GM18505 (cell line): Measurements from ENCODE around the gene PCNX1.

Source experiments
- ATAC-seq: cut with Tn5 transposase; IDR thresholded peaks from one replicate; pipeline ENCODE4 v1.9.1; 2021; ENCODE audit not compliant: unreplicated experiment
- POLR2A ChIP-seq: IDR thresholded peaks from 4 replicates; pipeline ENCODE4 v1.6.1; 2011; ENCODE audit warnings: borderline replicate concordance; ENCODE audit not compliant: insufficient read depth, insufficient read length; ENCODE audit errors: extremely low read depth

Gene PCNX1

DNA sequence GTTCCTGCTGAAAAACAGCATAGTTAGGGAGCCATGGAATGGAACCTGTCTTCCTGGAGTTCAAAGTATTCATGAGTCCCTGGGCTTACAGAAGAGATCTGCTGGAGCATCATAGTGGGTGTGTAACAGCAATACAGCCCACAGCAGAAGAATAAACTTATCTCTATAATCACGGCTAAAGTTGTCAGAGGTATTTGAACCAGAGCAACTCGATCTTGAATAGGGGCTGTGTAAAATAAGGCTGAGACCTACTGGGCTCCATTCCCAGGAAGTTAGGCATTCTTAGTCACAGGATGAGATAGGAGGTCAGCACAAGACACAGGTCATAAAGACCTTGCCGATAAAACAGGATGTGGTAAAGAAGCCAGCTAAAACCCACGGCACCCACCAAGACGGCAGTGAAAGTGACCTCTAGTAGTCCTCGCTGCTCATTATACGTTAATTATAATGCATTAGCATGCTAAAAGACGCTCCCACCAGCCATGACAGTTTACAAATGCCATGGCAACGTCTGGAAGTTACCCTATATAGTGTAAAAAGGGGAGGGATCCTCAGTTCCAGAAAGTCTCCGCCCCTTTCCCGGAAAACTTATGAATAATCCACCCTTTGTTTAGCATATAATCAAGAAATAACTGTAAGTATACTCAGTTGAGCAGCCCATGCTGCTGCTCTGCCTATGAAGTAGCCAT lies 223.4 kb downstream of the PCNX1 start:
- ATAC-seq = no peak
- TF ChIP-seq POLR2A = no peak

DNA sequence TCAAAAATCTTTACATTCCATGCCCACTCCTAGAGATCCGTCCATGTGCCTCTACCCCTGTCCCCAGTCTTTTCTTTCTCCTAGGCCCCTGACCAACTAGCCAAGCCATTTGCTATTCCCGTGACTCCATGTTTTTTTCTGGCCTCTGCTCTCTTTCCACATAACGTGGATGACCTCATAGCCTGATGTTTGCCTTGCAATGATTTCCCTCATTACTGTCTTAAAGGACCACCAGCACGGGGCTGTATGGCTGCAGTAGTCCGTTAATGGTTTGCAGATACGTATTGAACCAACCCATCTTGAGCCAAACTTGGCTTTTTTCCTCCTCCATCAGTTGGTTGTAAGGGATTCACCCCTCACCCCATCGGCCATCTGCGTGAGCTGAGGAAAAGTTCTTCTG lies 226.0 kb downstream of the PCNX1 start:
- no peak for ATAC-seq
- no peak for TF ChIP-seq POLR2A

DNA sequence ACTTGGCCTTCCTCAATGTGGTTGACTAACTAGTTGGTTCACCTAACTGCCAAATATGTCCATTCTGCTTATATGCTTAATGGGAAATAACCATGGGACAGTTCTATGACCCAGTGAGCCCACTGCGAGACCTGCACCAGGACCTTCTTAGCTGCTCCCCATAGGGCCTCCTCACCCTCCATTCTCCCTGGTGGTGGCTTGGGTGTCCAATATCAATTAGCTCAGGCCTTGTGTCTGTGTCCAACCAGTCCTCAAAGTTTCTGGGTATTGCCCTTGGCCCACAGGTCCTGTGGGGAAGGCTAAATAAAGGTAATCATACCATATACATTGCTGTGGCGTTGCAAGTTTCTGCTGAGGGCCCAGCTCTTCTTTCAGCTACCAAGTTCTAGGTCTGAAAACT lies 228.2 kb downstream of the PCNX1 start:
- ATAC-seq = no peak

DNA sequence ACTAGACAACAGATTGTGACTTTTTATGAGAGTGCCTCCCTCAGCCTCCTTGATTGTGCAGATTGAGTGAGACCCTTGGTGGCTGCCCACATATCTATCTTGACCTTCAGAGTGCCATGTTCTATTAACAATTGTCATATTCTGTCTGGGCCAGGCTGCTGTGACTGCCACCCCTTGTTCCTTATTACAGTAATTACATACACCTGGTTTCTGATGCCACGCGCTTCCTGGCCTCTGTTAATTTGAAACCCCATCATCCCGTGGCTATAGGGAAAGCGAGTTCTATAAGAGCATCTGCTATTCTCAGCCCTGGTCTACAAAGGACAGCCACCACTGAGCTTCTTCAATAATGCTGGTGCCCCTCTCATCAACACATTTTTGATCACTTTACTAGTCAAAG lies 228.7 kb downstream of the PCNX1 start:
- TF ChIP-seq POLR2A = no peak
- no peak for ATAC-seq

More for the DNA sequence above, 228.2 kb downstream of the PCNX1 start:
- no peak for TF ChIP-seq POLR2A

DNA sequence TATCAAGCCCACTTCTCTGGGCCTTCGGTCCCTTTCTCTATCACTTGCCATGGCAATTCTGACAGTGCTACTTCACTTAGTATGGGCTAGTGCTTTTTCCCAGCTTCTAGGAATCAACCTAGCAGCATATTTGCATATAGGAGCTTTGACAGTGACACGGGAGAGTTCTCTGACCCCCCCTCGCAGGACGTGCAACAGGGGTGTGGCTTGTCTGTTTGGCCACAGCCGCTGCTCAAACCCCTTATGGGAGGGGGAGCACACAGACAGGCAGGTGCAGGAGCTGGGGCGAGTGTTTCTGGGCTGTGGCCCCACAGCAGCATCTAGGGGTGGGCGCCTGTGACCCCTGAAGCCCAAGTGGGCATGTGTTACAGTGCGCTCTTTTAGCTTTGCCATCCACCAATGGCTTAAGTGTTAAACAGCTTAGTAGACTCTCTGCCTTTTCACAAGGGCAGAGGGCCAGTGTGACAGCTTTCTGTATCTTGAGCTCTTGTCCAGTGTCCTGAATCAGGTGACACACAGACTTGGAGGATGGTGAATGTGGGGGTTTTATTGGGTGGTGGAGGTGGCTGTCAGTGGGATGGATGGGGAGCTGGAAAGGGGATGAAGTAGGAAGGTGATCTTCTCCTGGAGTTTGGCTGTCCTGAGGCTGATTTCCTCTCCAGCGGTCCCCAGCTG lies 229.3 kb downstream of the PCNX1 start:
- no peak for ATAC-seq

DNA sequence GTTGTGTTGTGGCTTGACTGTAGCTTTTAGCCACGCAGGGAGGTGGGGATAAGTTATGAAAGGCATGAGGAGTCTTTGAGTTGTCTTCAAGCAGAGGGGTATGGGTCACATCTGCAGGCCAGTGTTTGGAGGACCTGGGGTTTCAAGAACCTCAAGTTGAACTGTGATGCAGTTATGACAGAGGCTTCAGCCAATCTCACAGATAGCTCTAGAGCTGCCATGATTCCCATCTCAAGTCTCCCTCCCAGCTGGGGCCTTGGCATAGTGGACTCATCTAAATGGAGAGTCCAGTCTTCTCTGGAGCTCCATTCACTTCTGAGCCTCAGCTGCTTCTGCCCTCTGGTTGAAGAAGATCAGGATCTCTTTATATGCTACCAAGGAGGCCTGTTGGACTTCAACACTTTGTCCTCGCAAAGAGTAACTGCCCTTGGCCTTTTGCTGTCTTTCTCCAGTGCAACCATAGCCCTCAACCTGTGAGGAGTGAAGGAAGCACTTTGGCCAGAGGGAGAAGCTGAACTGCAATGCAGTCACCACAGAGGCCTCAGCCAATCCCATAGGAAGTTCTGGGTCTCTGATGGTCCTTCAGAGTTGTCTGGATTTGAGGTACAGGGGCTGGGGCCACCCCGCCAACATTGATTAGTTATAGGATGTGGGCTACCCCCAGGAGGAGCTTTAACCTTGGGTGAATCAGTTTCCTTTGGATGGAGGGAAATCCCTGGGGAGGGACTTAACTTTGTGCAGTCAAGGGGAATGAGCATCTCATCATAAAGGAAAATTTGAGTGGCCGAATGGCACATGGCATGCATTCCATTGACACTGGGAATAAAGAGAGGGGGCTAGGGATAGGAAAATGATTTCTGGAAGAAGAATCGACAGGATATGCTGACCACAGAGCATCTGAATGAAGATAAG lies 230.5 kb downstream of the PCNX1 start:
- TF ChIP-seq POLR2A = no peak

More for the DNA sequence above, 229.3 kb downstream of the PCNX1 start:
- TF ChIP-seq POLR2A = no peak

DNA sequence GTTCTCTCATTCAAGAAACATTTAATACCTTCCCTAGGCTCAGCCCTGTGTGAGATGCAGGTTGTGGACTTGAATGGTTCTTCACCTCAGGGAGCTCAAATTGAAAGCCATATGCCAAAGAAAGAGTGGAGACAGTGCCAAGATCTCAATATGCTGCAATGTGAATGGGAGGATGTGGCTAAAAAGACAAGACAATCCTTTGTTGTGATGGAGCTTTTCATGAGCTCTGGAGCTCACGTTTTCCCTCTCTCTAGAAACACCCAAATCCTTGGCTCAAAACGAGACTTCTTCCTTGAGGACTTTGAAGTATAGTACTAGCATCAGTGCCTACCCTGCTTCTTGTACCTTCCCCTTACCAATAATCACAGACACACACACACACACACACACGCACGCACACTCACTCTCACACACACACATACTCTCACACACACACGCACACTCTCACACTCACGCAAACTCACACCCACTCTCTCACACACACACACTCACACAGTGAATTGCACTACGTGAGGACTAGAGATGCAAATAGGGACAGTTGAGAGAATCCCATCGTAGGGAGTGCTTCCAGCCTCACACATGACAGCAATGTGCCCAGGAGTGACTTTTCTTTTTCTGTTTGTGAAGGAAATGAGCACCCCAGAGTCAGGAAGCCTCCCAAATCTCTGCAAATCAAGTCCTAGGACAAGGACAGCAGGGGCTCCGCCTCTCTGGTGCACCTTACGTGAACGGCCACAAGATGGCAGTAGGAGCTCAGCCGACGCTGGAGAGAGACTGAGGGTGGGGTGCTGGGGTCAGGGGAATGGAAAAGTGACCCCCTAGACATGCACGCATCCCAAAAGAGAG lies 231.4 kb downstream of the PCNX1 start:
- no peak for ATAC-seq
- TF ChIP-seq POLR2A = no peak

More for the DNA sequence above, 230.5 kb downstream of the PCNX1 start:
- no peak for ATAC-seq

DNA sequence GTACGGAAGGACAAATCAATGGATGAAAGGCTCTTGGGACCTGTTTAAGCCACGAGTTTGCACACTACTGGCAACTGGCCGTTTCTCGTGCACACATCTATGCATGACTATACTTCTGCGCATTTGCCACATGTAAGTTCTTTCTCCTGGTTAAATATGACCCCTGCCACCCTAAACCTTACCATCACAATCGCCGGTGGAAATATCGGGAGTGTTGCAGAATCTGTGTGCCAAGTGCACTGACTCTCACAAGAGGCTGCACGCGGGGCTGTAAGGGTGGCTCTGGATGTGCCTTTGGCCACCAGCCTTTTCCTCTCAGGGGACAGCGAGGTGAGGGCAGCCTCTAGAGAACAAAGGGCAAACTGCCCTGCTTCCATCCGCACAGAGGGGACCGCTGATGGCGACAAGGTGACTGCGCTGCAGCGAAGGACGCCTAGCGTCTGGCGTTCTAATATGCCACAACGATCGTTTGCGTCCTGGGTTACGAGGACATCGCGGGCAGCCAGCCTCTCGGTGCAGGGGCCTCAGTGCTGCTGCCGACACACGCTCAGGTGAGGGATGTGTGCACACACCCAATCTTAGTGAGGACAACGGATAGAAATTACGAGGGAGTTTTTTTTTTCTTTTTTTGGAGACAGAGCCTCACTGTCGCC lies 232.2 kb downstream of the PCNX1 start:
- ATAC-seq = no peak
- TF ChIP-seq POLR2A = no peak

DNA sequence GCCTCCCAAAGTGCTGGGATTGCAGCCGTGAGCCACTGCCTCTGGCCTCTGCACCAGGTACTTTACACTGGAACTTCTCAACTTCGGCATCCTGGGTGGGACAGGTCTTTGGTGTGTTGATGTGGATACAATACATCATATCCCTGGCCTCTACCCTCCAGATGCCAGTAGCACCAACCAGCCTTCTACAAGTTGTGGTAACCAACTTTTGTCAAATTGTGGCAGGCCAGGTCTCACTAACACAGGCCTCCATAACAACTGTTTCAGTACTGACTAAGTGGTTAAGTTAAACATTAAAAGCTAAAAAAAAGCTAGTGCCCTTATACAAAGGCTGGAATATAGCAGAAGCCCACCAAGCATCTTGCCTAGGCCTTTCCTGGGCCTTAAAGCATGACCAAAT lies 232.9 kb downstream of the PCNX1 start:
- no peak for TF ChIP-seq POLR2A
- ATAC-seq = no peak

DNA sequence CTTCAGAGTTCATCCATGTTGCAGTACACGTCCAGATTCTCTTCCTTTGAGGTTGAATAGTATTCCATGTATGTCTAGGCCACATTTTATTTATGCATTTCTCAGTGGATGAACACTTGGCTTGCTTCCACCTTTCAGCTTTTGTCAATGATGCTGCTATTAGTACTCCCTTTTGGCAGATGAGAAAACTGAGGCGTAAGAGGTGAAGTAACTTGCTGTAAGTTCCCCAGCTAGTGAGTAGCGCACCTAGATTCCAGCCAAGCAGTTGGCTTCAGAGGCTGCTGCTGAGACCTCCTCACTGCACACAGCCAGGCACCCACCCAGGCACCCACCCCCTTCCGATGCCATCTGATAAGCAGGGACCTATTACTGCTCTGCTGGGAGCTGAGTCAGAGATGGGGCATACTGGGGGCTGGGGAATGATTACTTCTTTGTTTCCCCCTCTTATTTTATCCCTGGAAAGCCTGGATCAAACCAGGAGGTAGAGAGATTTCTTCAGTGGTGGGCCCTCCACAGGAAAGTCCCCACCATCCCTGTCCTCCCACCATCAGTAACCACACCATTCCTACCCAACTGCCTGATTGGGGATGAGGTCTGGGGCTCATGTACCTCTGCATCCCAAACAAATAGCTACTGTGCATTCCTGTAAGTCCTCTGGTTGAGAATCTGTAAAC lies 234.6 kb downstream of the PCNX1 start:
- no peak for ATAC-seq
- no peak for TF ChIP-seq POLR2A

DNA sequence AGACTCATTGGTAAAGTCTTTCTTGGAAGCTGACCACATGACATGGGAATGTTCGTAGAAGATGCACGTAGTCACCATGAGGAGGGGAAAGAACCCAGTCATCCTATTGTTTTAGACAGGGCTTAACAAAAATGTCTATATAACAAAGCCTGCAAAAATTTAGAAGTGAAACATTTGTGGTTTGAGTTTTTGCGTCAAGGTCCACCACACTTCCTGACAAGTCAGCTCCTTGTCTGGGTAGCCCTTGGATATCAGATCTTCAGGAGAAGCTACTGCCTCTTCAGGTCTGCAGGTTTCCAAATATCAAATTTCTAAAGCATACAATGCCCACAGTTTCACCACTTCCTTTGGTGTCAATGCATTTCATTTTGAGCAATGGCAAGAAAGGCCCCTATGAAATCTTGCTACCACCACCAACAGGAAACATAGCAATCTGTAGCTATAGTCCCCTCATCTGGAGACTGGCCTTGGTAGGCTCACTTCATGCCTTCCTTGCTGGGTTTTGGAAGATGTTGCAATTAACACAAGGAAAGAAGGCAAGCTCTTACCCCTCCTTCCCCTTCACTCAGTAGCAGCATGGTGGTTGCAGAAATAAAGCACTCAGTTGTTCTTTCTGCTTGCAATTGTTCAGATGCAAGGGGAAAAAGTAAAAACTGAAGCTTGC lies 235.2 kb downstream of the PCNX1 start:
- TF ChIP-seq POLR2A = no peak
- no peak for ATAC-seq
